Stimulated activated CD4-positive, alpha-beta T cell treated with anti-CD3 and anti-CD28 coated beads, Interleukin-15, amount 100 ng/mL, for 24 hours (primary cell): ENCODE data around the gene ITGA8.

Source experiments
- DNase-seq: peaks from one replicate; pipeline ENCODE4 v3.0.0-alpha.2; 2020

Gene ITGA8

DNA sequence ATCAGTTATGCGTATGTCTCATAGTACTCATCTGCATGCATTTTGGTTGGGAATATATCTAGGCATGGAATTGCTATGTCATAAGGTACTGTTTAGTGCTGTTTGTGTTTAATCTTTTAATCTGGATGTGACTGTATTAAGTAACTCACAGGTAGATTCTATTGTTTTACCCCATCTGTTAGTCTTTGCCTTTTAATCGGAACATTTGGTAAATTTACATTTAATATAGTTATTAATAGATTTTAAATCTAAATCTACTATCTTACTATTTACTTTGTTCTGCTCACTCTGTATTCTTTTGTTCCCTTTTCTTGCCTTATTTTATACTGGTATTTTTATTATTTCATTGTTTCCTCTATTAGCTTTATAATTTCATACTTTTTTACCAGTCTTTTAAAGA, 10.6 kb upstream of the ITGA8 start:
- no peak for DNase-seq

DNA sequence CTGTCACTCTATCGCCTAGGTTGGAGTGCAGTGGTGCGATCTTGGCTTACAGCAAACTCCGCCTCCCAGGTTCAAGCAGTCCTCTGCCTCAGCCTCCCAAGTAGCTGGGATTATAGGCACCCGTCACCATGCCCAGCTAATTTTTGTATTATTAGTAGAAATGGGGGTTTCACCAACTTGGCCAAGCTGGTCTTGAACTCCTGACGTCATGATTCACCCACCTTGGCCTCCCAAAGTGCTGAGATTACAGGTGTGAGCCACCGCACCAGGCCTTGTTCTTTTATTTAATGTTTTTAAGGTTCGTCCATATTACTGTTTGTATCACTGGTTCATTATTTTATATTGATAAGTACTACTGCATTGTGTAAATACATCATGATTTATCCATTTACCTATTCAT, 10.2 kb upstream of the ITGA8 start:
- no peak for DNase-seq

DNA sequence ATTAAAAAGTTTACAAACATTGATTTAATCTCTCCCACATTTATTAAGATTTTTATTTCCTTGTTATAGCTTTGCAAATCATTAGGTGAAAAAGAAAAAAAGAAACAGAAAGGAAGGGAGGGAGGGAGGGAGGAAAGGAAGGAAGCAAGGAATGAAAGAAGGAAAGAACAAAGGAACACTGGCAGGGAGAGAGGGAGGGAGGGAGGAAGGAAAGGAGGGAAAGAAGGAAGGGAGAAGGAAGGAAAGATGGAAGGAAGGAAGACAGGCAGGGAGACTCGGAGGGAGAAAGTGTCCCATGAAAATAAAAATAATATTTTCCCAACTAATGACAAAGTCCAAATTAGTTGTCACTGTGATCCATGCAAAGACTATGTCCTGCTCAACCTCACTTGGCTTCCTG, 6.3 kb upstream of the ITGA8 start:
- DNase-seq: no peak

DNA sequence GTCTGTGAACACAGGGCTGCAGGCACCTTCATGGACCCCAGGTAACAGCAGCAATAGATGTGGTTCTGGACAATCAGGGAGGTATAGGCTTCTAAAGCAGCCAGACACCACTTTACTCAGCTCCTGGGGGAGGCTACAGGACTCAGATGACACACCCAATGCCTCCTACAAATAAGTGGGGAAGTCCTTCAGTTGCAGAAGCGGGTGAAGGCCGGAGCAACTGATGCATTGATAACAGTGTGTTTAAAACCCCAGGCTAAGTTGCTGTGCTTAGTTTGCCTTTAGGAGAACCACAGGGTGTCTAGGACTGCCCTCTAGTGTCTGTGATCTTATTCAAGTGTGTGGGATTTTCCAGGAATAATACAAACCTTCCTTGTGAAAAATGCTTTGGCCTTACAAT, 5.9 kb upstream of the ITGA8 start:
- DNase-seq: no peak

DNA sequence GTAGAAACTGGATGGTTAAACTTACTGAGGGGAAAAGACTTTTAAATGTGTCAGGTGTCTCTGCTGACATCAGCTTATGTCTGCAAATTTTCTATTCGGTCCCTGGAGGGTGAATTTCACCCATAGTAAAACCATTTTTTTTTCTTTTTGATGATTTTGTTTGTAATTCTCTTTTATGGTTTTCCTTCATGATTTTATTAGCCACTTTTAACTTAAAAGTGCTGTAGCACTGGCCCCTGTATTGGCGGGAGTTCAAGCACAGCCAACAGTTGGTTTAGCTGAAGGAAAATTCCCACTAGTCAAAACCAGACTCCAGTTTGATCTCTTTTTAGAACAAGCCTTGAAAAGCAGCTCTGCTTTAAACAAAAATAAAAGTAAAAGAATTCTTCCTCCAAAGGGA, 5.0 kb upstream of the ITGA8 start:
- no peak for DNase-seq

DNA sequence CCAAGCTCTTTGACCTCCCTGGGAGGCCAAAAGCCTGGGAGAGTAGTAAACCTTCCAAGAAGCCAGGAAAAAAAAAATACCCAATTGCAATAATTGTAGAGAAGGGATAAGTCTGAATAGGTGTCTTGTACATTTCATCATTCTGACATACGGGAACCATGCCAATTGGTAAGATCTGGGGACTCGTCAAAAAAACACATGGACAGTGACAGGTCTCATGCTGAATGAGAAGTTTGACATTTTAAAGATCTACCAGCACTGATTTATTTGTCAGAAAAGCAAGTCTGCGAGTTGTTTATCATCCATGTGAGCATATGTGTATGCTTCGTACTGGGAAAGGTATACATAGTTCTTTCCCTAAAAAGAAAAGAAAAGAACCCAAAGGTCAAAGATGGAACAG, 4.1 kb upstream of the ITGA8 start:
- DNase-seq: no peak

DNA sequence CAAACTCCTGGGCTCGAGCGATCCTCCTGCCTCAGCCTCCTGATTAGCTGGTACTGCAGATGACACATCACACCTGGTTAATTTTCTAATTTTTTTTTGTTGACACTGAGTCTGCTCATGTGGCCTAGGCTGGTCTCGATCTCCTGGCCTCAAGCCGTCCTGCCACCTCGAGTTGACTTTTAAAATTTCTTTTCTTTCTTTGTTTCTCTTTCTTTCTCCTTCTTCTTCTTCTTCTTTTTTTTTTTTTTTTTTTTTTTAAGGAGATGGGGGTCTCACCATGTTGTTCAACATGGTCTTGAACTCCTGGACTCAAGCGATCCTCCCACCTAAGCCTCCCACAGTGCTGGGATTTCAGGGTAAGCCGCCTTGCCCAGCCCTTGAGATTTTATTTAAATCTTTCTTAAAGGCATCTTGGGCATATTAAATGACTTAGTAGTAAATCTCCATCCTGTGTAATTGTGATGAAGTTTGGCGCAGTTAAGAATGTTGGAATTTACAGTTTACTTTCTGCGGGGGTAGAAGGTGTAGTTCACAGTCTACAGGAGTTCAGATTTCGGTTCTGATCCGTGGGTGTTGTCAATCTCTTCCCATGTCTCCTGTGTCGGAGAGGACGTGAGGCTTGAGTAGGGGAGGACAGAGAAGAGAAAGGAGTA, 1.0 kb upstream of the ITGA8 start:
- no peak for DNase-seq

DNA sequence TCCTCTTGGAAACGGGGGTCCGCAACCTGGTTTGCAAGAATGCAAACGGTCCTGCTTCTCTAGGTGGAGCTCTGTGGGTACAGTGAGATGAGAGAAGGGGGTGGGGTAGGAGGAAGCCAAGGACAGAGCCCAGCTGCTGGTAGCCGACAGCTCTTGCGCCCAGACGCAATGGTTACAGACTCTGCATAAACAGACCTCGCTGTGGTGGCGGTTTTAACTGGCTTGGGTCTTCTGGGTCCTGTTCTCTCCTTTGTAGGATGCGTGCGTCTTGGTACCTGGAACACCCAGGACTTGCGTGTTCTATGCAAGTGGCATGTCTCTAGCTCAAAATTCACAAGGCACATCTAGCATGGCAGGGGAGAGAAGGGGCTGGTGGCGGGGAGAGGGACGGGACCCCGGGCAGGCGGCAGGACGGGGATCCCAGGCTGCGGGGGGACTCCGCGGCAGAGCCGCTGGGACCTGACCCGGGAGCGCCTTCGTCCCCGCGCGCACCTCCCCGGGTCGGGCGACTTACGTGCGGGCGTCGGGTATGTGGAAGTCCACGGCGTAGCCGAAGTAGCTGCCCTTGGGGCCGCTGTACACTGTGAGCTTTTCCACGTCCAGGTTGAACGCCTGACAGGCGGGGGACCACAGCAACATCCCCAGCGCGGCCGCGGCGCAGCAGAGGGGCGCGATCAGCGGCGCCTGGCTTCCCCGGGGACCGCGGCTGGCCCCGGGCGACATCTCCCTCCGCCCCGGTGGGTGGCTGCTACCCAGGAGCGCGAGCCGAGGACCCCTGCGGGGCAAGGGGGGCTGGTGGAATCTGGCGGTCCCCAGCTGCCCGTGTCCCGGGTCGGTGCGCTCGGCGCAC, 448 bp downstream of the ITGA8 start:
- no peak for DNase-seq

DNA sequence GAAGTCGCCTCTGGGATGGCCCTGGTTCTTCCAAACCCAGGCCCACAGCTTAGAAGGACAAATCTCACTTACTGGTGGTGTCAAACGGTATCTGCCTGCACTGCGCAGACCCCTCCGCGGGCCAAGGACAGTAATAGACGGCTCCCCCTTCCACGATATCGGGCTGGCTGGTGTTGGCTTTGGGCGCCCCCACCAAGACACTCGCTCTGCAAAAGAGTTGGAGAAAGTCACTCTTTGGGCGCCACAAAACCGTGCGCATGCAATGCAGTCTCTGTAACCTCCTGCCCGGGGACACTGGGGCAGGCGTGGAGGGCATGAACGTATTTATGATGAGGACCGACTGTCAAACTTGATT, 1.1 kb downstream of the ITGA8 start:
- DNase-seq: no peak

DNA sequence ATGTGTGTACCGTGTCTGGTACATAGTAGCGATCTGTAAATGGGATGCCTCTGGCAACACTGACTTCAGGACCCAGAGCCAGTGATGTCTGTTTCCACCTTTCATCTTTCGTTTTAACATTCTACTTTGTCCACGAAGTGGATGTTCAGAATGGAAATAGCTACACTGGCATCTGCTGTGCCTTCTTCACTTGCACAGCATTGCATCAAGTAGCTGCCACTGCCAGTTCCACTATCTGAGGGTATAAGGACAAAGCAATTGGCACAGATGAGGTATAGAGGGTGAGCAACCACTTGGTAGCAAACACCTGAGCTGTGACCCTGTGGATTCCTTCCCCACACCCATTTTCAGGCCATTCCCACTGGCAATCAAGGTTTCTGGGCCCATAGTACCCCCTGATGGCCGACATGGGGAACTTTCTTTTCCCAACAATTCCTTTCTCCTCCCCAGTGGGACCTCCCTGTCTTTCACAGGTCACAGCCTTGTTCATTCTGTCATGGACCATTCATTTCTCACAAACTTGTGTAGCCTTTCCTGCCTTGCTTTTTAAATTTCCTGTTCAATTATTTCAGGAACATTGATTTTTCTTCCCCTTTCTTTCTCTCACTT, 4.0 kb downstream of the ITGA8 start:
- DNase-seq: no peak

DNA sequence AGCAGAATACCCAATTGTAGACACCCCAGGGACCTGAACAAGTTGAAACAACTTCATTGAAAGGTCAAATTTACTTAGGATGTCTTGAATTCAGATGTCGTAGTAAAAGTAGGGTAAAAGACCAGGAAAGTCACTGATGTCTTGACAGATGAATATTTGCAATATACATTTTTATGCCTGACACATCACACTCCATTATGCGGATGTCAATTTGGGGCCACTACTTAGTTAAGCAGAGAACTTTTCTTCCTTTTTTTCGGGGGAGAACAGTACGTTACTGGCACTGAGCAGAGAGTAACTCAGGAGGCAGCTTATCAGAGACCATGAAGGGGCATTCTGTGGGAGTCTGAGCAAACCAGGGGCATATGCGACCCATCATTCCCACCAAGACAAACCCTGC, 4.9 kb downstream of the ITGA8 start:
- no peak for DNase-seq

DNA sequence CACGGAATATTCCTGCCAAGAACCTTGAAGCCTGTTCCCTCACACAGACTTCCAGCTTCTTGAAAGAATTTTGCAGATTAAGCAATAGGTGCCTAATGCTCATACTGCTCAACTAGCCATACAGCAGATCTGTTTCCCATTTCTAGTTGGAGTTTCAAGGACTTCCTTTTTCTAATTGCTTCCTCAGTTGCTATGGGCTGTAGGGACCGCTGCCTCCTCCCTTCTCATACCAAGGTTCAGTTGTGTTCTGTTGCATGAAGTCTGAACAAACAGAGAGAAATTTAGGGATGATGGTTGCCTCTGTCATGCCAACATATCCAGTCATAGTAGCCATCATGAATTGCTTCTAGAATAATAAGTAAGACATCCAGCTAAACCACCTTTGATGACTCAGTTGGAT, 6.8 kb downstream of the ITGA8 start:
- DNase-seq: no peak

DNA sequence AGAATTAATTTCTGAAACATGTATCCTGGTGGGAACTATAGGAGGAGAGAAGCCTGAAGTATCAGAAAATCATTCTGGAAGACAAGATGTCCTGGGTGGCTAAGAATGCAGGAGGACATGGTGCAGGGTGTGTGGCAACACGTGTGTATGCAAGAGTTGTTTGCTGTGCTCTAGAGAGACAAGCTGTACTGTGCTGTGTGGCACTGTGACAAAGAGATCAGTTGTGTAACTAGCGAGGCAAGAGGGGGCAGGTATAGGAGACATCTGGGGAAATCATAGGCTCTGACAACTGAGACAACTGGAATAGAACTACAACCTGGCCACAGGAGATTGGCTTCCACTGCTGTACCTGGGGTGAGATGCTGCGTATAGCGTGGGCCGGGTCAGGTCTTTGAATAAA, 9.3 kb downstream of the ITGA8 start:
- DNase-seq: no peak

DNA sequence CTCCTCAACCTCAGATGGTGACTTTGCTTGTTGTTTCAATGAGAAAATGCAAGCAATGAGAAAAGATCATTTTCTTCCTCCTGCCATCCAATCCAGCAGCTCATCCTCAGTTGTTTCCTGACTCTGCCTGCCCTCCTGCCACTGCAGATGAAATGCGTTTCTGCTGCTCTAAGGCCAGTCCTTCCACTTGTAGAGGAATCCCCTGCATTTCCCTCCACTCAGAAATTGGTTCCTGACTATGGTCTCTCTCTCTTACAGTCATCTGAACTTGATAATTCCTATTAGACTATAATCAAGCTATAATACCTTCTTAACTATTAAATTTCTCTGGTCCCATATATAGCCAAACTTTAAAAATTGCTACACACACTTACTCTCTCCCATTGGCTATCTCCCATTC, 14.4 kb downstream of the ITGA8 start:
- DNase-seq: no peak

DNA sequence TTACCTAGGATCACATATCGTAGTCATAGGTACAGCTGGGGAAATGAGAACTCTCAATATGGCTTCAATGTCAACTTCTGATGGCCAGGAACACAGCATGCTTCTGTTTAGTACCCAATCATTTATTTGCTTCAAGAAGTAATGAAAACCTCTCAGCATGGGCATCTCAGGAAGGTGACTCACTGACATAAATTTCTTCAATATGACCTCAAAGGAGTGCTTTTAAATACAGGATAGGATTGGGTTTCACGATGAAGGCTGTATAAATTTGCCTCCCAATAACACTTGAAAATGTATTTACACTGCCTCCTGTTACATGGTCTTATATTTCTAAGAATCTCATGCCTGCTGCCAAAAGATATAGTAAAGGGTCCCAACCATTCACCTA, 15.1 kb downstream of the ITGA8 start:
- no peak for DNase-seq

DNA sequence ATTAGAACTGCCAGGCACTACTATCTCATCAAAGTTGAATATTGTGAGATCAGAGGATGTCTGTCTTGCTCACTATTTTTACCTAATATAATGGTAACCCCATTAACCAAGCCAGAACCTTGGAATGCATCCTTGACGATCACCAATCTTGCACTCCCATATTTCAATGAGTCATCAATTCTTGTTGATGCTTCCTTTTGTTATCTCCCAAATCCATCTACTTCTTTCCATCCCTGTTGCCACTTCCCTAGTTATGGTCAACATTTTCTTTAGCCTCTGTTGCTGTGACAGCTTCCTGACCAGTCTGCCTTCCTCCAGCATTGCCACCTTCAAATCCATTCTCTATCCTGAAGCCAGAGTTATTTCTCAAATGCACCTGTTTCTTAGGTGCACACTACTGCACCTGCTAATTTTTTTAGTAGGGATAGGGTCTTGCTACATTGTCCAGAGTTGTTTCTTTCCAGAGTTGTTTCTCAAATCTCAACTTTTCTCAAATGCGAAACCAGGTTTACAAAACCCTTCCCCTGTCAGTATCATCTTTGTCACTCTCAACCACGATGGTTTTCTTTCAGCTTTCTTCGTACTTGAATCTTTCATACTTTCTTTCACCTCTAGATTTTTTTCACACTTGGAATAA, 15.7 kb downstream of the ITGA8 start:
- DNase-seq: no peak

DNA sequence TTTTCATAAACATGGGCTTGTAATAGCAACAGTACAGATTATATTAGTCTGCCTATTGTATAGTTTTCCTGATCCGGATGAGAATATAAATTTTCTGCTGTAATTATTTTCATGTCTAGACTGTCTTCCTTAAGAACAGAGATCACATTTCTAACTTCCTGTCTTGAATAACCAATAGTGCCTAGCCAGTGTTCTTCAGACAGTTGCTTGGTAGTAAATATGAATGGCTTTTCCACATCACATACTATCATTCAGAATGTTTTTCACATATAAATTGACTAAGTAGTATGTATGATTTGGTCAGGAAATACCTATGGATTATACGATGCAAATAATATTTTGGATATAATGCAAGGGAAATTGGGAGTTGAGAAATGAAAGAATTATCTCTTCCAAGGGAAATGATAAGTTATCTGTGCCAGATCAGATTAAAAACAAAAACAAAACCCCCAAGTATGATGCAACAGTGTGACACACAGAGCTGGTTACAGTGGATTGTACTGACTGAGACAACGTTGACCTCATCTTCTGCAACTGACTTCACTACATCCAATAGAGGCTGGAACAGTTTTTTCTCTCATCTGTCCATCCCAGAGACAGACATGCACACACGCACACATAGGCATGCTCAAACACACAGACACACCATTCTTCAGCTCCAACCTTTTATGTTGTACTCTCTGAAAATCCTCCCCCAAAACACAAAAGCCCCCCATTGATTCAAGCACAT, 16.4 kb downstream of the ITGA8 start:
- DNase-seq: no peak

DNA sequence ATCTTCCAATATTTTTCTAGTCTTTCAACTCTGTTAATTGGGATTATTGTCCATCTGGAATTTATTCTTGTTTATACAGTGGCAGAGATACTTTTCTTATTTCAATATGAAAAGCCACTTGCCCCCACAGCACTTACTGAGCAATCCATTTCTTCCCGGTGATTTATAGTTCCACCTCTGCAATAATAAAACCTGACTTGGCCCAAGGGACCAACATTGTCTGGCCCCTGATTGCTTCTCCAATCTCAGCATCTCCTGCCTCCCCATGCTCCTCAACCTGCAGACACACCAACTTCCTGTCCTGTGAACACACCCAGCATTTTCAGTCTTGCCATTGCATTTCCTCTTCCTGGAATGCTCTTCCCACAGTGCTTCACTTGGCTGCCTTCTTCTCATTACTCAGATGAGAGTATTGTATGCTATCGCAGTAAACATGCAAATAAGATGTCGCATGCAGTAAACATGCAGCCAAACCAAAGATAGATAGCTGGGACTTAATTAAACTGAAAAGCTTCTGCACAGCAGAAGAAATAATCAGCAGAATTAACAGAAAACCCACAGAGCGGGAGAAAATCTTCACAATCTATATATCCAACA, 19.5 kb downstream of the ITGA8 start:
- no peak for DNase-seq

DNA sequence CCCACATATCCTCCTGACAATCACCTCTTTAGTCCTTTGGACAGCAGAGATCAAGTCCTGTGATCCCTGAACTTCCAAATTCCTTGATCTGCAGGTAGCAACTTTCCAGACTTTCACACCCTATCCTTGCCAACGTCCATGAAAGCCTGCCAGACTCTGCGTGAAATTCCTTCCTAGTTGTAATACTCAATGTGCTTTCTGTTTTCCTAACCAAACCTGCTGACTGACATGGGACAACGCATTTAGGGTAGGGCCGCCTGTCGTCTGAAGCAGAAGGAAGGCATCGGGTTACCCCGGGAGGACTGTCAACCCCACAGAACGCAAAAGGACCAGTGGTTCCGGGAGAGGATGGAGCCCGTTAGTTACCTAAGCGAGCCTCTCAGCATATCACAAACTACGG, 23.9 kb downstream of the ITGA8 start:
- DNase-seq: no peak

DNA sequence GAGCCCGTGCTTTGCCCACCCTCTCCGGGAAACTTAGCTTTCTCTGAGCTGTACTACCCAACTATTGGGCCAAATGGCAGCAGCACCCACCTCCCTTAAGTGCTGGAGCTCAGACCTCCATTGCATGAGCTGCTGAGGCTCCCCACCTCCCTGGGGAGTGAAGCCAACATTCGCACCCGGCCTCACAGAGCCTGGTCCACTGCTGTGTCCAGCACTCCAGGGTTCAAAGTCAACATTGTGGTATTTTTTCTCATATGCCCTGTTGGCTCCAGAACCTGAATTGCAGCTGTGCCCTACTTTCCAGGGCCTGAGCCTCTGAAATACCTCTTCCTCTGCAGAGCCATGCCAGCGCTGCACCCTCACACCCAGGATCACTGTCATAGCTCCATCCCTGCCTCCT, 29.7 kb downstream of the ITGA8 start:
- DNase-seq: no peak

DNA sequence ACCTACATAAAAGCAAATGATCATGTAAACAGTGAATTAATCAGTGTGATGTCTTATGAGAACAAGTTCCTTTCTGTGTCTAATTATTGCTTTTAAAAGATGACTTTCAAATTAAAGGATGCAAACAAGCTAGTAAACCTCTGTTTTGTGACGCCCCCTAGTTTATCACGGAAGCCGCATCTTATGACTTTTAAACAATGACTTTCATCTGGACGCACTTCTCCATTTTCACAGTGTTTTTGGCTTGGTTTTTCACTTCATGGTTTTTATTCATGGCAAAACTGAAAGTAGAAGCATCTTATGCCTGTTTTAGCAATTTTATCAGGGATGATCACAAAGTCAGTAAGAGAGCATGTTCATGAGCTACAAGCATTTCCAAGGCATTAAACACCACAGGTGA, 35.0 kb downstream of the ITGA8 start:
- no peak for DNase-seq

DNA sequence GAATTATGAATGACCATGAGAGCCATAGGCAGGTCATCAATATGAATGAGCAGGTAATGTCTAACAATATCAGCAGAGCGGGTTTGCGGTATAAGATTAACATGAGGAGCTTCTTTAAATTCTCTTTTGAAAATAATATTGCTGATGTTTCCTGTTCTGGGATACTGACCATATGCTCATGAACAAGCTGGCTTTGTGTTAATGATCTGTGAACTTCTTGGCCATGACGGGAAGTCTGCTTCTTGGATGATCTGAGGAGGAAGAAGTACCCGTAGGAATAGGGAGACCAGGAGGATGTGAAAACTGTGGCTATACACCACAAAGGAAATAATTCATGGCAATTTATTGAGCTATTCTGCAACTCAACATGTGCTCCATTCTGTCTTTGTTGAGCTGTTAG, 38.6 kb downstream of the ITGA8 start:
- no peak for DNase-seq

DNA sequence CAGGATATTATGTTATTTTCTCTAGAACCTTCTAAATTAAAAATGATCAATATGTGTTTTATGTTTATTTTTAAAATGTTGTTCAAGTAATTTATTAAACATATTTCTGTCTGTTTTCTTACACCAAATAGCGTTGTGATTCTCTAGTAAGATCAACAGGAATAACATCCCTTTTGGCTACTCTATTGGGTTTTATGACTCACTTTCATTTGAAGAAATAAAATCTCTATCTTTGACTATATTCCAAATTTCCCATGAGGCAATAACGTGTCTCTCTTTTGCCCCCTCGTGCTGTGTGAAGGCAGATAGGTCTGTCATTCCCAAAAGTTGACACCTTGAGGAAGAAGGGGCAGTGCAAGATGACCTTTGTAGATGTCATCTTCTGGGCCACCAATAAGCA, 40.9 kb downstream of the ITGA8 start:
- DNase-seq: no peak
